ENCODE data around the gene TMEM141.

Gene TMEM141

DNA sequence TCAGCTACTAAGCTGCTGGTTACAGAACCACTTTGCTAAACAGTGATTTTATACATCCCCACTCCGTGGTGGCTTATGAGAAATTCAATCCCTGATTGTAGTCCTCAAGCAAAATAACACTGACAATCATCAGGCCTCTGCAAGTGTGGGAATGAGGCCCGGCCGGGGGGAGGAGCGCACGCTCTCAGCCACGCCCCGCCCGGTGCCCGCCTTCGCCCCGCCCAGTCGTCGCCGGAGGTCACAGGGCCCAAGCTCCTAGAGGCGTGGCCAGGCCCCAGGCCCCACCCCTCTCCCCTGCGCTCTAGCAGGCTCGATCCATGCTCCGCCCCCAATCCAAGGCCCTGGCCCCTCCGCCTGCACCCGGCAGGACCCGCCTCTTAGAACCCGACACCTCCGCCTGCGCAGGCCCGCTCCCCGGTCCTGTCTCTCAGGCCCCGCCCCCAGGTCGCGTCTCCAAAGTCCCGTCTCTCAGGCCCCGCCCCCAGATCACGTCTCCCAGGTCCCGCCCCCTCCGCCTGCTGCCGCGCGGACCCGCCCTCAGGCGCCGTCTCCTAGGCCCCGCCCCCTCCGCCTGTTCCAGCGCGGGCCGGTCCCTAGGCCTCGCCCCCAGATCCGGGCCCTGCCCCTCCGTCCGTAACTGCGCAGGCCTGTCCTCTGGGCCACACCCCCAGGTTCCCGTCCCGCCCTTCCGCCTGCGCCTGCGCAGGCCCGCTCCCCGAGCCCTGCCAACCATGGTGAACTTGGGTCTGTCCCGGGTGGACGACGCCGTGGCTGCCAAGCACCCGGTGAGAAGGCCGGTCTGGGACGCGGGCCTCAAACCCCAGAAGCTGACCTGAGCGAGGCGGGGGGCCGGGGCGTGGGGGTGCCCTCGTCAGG lies at the start of gene TMEM141:
Gene TMEM141, plus strand, starts transcription at position 705 of the 876 bp plus-strand sequence. Its CDS starts 27 bp downstream, at position 732.
- peak; percentile 9 for FAIRE-seq

DNA sequence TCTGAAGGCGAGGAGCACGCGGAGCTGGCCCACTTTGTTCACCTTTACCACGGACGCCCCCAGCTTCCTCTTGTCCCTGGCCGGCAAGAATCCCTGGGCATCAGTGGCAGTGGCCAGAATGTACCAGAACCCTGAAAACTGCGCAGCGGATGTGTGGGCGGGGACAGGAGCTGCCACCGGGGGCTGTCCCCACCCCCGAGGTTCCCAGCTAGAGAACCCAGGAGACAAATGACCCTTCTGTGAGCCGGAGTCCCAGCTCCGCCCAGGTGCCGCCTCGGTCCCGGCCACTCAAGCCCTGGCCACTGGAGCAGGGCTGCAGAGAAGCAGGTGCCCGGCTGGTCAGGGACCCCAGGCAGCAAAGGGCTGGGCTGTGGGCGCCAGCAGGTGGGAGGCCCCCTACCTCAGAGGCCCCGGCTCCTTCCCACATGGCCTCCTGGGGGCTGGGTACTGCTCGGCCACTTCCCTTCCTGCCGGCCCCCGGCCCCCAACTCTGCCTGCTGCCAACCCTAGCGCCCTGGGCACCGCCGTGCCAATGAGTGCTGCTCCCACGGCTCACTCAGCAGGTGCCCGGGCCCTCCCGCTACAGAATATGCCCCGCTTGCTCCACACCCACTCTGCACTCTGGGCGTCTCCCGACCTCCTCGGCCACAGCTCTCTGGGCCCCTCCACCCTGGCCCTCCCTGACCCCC lies 49.1 kb upstream of the TMEM141 start:
- DNase-seq (ENCODE audit: insufficient read length, low spot score) (no peak), FAIRE-seq (no peak)

More for the DNA sequence above, at the start of gene TMEM141:
- DNase-seq (ENCODE audit: insufficient read length, low spot score): peak; percentile 92

- DNase-seq (ENCODE audit: insufficient read length, low spot score) (no peak), FAIRE-seq (no peak)
Measured at GRCh38 chr9:136742591-136743391, 48.4 kb upstream of the TMEM141 start, which contains the start of gene LCN10. TSS of gene LCN10 (minus strand) at chr9:136742940. CDS start at chr9:136742903, 37 bp downstream.

DNA sequence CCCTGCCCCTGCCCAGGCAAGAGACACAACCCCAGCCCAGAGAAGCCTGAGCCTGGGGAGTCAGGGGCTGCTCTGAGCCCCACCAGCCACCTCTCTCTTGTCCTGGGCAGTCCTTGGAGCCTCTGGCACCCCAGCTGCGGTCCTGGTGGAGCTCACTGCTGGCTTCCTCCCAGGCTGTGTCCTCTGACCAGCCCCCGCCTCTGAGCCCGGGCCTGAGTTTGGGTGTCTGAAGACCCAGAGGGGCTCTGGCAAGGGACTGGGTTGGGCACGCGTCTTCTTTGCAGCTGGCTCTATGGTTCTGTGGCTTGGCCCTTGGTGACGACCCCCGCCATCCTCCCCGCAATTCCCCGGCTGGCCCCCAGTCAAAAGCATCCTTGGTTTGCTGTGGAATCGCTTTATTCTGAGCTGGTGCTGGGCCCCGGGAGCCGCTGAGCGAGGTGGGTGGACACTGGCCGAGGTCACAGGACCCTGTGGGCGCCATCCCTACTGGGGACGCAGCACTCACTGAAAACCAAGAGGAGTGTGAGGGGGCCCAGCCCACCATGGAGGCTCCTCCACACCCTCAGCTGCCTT lies 47.4 kb upstream of the TMEM141 start:
- DNase-seq (ENCODE audit: insufficient read length, low spot score) (no peak), FAIRE-seq (no peak)

GRCh38 chr9:136744773-136745172 lies 46.4 kb upstream of the TMEM141 start:
- FAIRE-seq: no peak
- no peak for DNase-seq (ENCODE audit: insufficient read length, low spot score)

DNA sequence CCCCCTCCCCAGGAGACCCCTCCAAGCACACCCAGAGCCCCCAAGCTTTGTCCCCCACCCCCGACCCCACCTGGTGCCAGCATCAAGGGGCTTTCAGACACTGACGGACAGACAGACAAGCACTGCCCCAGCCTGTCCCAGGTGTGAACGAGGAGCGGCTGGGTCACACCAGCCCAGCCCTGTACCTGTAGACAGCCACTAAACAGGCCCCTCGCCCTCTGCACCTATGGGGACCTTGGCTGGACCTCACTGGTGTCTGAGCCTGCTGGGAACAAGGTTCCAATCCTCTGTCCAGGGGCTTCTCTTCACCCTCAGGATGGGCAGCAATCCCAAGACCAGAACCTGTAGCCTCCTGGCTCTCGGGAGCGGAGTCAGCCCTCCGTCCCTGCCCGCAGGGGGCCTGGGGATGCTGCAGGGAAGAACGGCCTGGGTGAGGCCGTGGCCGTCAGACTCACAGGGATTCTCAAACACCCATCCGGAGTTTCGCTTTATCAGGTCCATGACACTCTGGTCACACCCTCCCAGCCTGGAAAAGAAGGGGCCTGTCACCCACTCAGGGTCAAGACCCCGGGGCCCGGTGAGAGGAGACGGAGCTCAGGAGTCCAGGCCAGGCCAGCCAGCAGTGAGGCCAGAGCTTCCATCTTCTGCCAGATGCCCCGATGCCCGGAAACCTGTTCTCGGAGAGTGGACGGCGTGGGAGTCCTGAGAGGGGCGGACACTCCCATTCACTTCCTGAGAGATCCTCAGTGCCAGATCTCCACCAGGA lies 45.6 kb upstream of the TMEM141 start:
- FAIRE-seq: no peak
- DNase-seq (ENCODE audit: insufficient read length, low spot score): no peak

GRCh38 chr9:136746155-136746490 lies 45.0 kb upstream of the TMEM141 start:
- no peak for DNase-seq (ENCODE audit: insufficient read length, low spot score)
- no peak for FAIRE-seq

DNA sequence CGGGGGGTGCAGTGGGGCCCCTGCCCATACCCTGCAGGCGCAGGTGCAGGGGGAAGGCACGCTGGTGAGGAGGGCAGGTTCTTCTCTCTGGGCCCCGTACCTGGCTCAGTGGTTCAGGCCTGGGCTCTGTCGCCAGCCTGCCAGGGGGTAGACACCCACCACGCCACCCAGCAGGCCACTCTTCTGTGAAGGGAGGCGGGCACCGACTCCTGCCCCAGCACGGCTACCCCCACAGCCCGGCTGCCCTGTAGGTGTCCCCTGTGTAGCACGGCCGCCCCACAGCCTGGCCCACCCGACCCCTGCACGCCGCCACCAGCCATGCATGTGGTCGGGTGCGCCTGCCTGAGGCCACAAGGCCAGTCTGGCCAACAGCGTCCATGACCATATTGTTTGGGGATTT lies 44.5 kb upstream of the TMEM141 start:
- FAIRE-seq (no peak), DNase-seq (ENCODE audit: insufficient read length, low spot score) (no peak)

DNA sequence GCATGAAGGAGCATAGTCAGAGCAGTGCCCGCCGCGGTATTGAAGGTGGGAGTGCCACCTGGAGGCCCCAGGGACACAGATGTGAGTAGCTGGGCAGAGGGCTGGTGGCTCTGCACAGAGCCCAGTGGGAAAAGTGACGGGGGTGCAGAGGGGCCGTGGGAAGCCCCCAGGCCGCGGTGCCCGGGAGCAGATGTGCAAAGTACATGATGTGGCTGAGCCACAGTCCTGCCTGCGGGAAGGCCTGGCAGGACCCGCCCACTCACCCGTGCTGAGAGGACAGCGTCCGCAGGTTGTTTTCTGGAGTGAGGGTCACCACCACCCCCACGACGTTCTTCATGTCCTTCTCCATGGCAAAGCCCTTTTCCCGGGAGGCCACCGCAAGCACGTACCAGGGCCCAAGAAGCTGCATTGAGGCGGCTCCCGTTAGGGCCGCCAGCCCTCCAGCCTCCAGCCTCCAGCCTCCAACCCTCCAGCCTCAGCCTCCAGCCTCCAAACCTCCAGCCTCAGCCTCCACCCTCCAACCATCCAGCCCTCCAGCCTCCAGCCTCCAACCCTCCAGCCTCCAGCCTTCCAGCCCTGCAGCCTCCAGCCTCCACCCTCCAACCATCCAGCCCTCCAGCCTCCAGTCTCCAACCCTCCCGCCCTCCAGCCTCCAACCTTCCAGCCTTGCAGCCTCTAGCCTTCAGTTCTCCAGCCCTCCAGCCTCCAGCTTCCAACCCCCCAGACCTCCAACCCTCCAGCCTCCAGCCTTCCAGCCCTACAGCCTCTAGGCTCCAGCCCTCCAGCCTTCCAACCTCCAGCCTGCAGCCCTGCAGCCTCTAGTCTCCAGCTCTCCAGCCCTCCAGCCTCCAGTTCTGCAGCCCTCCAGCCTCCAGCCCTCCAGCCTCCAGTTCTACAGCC lies 43.7 kb upstream of the TMEM141 start:
- DNase-seq (ENCODE audit: insufficient read length, low spot score) (no peak), FAIRE-seq (no peak)

DNA sequence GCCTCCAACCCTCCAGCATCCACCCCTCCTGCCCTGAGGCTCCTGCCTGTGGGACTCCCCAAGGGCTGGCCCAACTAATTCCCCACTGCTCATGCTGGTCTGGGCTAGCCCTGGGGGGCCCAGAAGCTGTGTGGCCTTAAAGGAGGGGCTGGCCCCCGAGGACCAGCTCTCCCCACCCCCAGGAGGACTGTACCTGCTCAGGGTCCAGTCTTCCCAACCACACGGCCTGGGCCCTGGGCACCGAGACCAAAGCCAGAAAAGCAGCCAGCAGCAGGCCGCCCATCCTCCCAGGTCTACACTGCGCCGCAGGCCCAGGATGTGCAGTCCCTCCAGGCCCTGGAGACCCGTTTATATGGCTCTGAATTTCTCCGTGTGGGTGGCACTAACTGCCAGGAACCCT lies 42.9 kb upstream of the TMEM141 start, which contains the start of gene LCN6:
Gene LCN6, minus strand, starts transcription at position 325 of the 400 bp plus-strand sequence. Its CDS starts 42 bp downstream, at position 283.
- DNase-seq (ENCODE audit: insufficient read length, low spot score): no peak
- FAIRE-seq: no peak

GRCh38 chr9:136748666-136749611 lies 42.2 kb upstream of the TMEM141 start:
- DNase-seq (ENCODE audit: insufficient read length, low spot score) (no peak), FAIRE-seq (no peak)

GRCh38 chr9:136750526-136750925 lies 40.6 kb upstream of the TMEM141 start:
- FAIRE-seq (no peak), DNase-seq (ENCODE audit: insufficient read length, low spot score) (no peak)

DNA sequence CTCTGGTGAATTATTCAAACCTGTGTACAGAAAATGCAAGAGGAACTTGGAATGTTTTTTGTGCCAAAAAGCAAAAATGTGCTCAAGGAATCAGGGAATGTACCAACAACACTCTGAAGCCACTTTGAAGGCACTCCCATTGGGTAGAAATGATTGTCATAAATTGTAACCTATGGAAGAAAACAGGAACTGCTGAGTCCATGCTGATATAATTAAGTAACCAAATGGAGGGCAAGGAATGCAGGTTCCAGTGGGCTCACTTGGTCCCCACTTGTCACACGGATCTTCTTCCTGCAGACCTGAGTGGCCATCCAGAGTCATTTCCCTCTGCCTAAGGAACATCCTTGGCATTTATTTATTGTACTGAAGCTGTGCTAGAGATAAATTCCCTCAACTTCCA lies 39.9 kb upstream of the TMEM141 start:
- no peak for FAIRE-seq
- no peak for DNase-seq (ENCODE audit: insufficient read length, low spot score)

GRCh38 chr9:136751814-136752213 lies 39.3 kb upstream of the TMEM141 start:
- FAIRE-seq (no peak), DNase-seq (ENCODE audit: insufficient read length, low spot score) (no peak)

DNA sequence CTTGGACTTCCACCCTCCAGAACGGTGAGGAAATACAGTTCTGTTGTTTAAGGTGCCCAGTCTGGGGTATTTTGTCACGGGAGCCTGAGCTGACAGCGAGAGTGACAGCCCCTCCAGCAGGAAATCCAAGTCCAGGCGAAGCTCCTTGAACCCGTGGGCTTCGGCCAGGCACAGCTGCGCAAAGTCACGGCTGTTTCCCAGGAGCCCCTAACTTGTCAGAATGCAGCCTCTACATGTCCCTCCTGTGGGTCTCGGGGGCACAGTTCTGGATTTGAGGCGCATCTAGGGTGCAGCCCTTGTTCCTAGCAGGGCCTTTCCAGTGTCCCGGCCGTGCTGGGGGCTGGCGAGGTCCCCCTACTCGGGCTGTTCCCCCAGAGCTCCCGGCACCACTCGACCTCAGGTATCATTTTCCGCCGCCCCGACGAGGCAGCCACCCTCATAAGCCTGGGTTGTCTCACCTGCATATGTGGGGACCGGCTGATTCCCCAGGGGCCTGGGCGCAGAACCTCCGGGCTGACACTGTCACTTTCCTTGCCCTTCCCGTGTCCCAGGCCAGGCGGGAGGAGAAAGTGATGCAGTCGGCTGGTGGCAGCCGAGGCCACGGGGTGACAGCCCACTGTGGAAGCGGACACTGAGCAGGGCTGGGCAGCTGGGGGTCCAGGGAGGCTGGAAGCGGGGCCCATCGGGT lies 37.6 kb upstream of the TMEM141 start:
- no peak for DNase-seq (ENCODE audit: insufficient read length, low spot score)
- FAIRE-seq: no peak

DNA sequence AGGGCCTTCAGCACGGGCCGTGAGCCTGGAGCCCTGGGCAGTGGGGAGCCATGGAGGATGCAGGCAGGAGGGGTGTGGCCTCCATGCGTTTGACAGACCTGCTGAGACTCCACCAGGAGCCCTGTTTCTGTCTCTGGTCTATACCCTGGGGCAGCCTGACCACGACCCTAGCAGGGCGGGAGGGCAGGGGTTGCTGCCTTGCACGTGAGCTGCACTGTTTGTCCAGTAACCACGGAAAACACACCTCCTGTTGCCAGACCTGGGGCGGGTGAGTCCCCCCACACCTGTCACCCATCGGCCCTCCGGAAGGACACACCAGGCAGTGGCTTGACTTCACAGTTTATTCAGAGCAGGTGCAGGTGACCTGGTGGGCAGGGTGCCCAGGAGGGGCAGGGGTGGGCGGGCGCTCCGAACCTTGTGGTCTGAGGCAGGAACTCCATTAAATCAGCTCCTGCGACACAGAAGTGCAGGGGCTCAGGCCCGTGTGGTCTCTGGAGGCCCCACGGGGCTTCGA lies 37.0 kb upstream of the TMEM141 start:
- no peak for FAIRE-seq
- DNase-seq (ENCODE audit: insufficient read length, low spot score): no peak

Data from HTR-8/SVneo (cell line).